Lung (tissue), 12 donors: ENCODE measurements around the gene PROB1. TPM values are rescaled to one million over a fixed set of nuclear protein-coding genes. Genes with fewer than 3 reads are reported as not detected.
"Not testable (repeated sequence)": the region's sequence is repeated elsewhere in the genome, so short reads cannot be mapped to it uniquely, and the experiment has no call there.

Experiments used
- ATAC-seq: fragments of 200-7000 bp; cut with Tn5 transposase; one replicate; pipeline ENCODE4 v1.9.1; 2020; ENCODE audit warnings: moderate number of reproducible peaks; ENCODE audit not compliant: insufficient read depth, low FRiP score
- DNase-seq, 3 donors: peaks; one replicate each; pipeline ENCODE4 v3.0.0-alpha.2; 2013 to 2017
- H3K27ac ChIP-seq, 2 donors: one replicate each; pipeline ENCODE4 v1.5.1; 2013; ENCODE audit warnings: mild to moderate bottlenecking in 2 of 2, moderate library complexity in 2 of 2, control low read depth in 1 of 2, inconsistent platforms in 1 of 2, low read depth in 1 of 2, low read length in 1 of 2
- H3K27me3 ChIP-seq, 3 donors: one replicate each; pipeline ENCODE4 v1.5.1; 2013; ENCODE audit warnings: low read length in 2 of 3; ENCODE audit not compliant: control insufficient read depth in 3 of 3, insufficient read depth in 3 of 3
- H3K36me3 ChIP-seq, 4 donors: one replicate each; pipeline ENCODE4 v1.5.1; 2013; ENCODE audit warnings: low read length in 4 of 4, mild to moderate bottlenecking in 1 of 4, moderate library complexity in 1 of 4; ENCODE audit not compliant: control insufficient read depth in 4 of 4, insufficient read depth in 4 of 4
- H3K4me1 ChIP-seq, 5 donors: one replicate each; pipeline ENCODE4 v1.5.1; 2013; ENCODE audit warnings: low read length in 5 of 5, mild to moderate bottlenecking in 2 of 5, moderate library complexity in 1 of 5; ENCODE audit not compliant: control insufficient read depth in 5 of 5, insufficient read depth in 5 of 5
- H3K4me3 ChIP-seq: one replicate; pipeline ENCODE4 v1.5.1; 2013; ENCODE audit warnings: mild to moderate bottlenecking, control low read depth, moderate library complexity
- H3K9ac ChIP-seq, 2 donors: one replicate each; pipeline ENCODE4 v1.5.1; 2013; ENCODE audit warnings: low read length in 2 of 2, control low read depth in 1 of 2; ENCODE audit not compliant: insufficient read depth in 1 of 2
- H3K9me3 ChIP-seq, 4 donors: one replicate each; pipeline ENCODE4 v1.5.1; 2013; ENCODE audit warnings: low read length in 3 of 4, mild to moderate bottlenecking in 1 of 4, moderate library complexity in 1 of 4; ENCODE audit not compliant: control insufficient read depth in 4 of 4, insufficient read depth in 3 of 4
- CTCF ChIP-seq: IDR thresholded peaks from 2 replicates; pipeline ENCODE4 v1.5.1; 2012; ENCODE audit warnings: mild to moderate bottlenecking; ENCODE audit errors: control extremely low read depth, extremely low read depth
- WGBS, 2 donors: extraction: QIAGEN DNeasy Blood & Tissue Kit; methylation state at CpG; one replicate each; pipeline ENCODE4 v1.1.7; 2013; 5-methylcytosine and 5-hydroxymethylcytosine counted together
- polyA plus RNA-seq, 2 donors: library from polyadenylated mRNA; stranded (reverse); fragments of 200-250 nt; gene quantifications; one replicate each; pipeline ENCODE4 v1.2.1, GENCODE V29; 2013
- total RNA-seq, 2 donors: library from RNA; depleted of rRNA in 1 of 2; stranded (reverse); fragments of >200 nt in 1 of 2; gene quantifications; one replicate each; pipeline ENCODE4 v1.2.1, GENCODE V29; 2014 to 2021
- donor health status: control.
- donor health status: control.
- donor health status: Bipolar disorder and iron deficiency.
- donor health status: healthy.
- donor health status: DM: yes; HTN: yes; CAD: no.

Gene PROB1
- total and polyA plus RNA-seq, 4 donors, result 0.33 to 2.2 (median 0.72) TPM

DNA sequence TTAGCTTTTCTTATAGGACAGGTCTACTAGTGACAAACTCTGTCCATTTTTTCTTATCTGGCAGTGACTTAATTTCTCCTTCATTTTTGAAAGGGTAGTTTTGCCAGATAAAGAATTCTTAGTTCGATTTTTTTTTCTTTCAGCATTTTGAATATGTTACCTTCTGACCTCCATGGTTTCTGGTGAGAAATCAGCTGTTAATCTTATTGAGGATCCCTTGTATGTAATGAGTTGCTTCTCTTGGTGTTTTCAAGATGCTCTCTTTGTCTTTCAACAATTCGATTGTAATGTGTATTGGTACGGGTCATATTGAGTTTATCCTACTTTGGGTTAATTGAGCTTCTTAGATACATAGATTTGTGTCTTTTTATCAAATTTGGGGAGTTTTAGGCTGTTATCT lies 40.7 kb downstream of the PROB1 start:
- Histone ChIP-seq H3K36me3 (peaks cover 0 to 6% (median 6%) of the 10 kb centered on the region in 4 donors), H3K4me1 (peaks cover 0 to 2% (median 0%) of the 10 kb centered on the region in 5 donors), H3K27me3 (no peaks in the 10 kb centered on the region), H3K27ac (no peak overlapping the region), H3K4me3 (no peak overlapping the region), H3K9me3 (no peaks in the 10 kb centered on the region), H3K9ac (no peak overlapping the region)
- DNase-seq (no peak), ATAC-seq (no peak)
- WGBS, 2 donors, result 97 to 99% methylated on average over 3 of the region's 3 CpGs
- no peak for TF ChIP-seq CTCF

DNA sequence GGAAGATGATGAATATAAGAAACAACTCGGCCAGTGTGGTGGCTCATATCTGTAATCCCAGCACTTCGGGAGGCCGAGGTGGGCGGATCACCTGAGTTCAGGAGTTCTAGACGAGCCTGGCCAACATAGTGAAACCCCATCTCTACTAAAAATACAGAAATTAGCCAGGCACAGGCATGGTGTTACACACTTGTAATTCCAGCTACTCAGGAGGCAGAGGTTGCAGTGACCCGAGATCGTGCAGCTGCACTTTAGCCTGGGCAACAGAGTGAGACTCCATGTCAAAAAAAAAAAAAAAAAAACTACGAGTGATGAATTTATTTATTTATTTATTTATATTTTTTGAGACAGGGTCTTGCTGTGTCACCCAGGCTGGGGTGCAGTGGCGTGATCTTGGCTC lies 47.0 kb downstream of the PROB1 start:
- not testable (repeated sequence) for ATAC-seq, DNase-seq, H3K9ac ChIP-seq, H3K27ac ChIP-seq, H3K9me3 ChIP-seq, H3K27me3 ChIP-seq, H3K4me3 ChIP-seq, H3K36me3 ChIP-seq
- 93 to 94% methylated on average over 9 of the region's 9 CpGs for WGBS, 2 donors
- H3K4me1 ChIP-seq, result peaks cover 0 to 14% (median 4%) of the 10 kb centered on the region in 5 donors

GRCh38 chr5:139345442-139345841 lies 49.5 kb downstream of the PROB1 start:
- not testable (repeated sequence) for H3K9me3 ChIP-seq, H3K27me3 ChIP-seq, H3K27ac ChIP-seq, H3K4me3 ChIP-seq, H3K36me3 ChIP-seq, DNase-seq, ATAC-seq, H3K9ac ChIP-seq
- 93 to 96% methylated on average over 8 of the region's 8 CpGs for WGBS, 2 donors
- peaks cover 0 to 26% (median 4%) of the 10 kb centered on the region in 5 donors for H3K4me1 ChIP-seq

DNA sequence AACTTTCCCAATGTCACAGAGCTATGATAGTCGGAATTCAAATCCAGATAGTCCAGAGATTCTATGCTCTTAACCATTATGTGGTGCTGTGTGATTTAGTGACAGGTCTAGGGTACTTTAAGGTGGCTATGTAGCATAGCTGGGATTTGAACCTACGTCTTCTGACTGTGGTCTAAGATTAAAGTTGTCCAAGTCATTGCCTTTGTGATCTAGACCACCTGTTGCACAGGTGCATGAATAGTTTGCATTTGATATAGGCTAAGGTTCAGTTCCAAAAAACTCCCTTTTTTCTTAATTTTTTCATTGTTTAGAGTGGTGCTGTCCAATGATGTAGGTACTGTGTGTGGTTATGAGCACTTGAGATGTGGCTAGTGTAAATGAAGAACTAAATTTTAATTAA lies 50.7 kb downstream of the PROB1 start:
- ATAC-seq (no peak), DNase-seq (no peak)
- Histone ChIP-seq H3K27me3 (no peaks in the 10 kb centered on the region), H3K4me3 (no peak overlapping the region), H3K27ac (no peak overlapping the region), H3K4me1 (peaks cover 0 to 26% (median 4%) of the 10 kb centered on the region in 5 donors), H3K36me3 (peaks cover 0 to 9% (median 7%) of the 10 kb centered on the region in 4 donors), H3K9me3 (no peaks in the 10 kb centered on the region), H3K9ac (no peak overlapping the region)
- 57 to 89% methylated on average over 2 of the region's 2 CpGs for WGBS, 2 donors
- no peak for TF ChIP-seq CTCF
